ENCODE measurements around the gene AKAP13. TPM values are rescaled to one million over a fixed set of nuclear protein-coding genes. Genes with fewer than 3 reads are reported as not detected.

AKAP13 gene
- total RNA-seq, 1 donor from 2014 or later, result 73.8 TPM

DNA sequence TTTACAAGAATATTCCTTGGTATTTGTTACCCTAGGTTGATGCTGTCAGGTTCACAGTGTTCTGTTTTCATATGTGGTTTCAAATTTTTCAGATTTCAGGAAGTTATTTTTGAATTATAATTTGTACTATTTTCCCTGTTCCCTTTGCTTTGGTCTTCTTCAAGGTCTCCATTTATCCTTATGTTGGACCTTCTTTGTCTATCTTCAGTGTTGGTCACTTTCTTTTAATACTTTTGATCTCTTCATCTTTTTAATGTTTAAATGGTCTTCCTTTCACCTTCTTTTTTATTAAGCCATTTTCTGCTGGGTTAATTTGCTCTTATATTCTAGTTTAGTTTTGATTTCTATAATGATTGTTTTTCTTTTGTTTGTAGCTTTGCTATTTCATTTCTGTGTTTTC, 353.0 kb downstream of the AKAP13 start:
- H3K9ac ChIP-seq, result no peak overlapping the region
- H3K4me1 Mint-ChIP-seq, result peaks cover 3% of the 10 kb centered on the region
- H3K9me3 ChIP-seq (ENCODE audit: low read depth), result peaks cover 12% of the 10 kb centered on the region
- H3K27me3 Mint-ChIP-seq (ENCODE audit: insufficient read depth, low read depth), result no peaks in the 10 kb centered on the region
- H3K27me3 ChIP-seq, result no peaks in the 10 kb centered on the region
- H3K27ac ChIP-seq, result no peak overlapping the region
- no peak overlapping the region for H3K4me3 ChIP-seq
- H2AFZ ChIP-seq (replicated peaks), result no peak overlapping the region
- H3K79me2 ChIP-seq (ENCODE audit: low read depth), result no peaks in the 10 kb centered on the region
- H3K9me3 Mint-ChIP-seq, result peaks cover 23% of the 10 kb centered on the region
- no peaks in the 10 kb centered on the region for H4K20me1 ChIP-seq (ENCODE audit: low read depth)
- peaks cover 58% of the 10 kb centered on the region for H3K36me3 Mint-ChIP-seq
- H3K4me2 ChIP-seq, result no peak overlapping the region
- no peak overlapping the region for H3K4me3 Mint-ChIP-seq
- peaks cover 38% of the 10 kb centered on the region for H3K36me3 ChIP-seq
- H3K4me1 ChIP-seq, result no peaks in the 10 kb centered on the region
- TF ChIP-seq EZH2 (IDR thresholded peaks at IDR 0.05), result no peak
- no peak for DNase-seq (ENCODE audit: low spot score)
- H3K27ac Mint-ChIP-seq, result no peak overlapping the region
- peaks cover 6% of the 10 kb centered on the region for H3F3A ChIP-seq (ENCODE audit: low read depth)

DNA sequence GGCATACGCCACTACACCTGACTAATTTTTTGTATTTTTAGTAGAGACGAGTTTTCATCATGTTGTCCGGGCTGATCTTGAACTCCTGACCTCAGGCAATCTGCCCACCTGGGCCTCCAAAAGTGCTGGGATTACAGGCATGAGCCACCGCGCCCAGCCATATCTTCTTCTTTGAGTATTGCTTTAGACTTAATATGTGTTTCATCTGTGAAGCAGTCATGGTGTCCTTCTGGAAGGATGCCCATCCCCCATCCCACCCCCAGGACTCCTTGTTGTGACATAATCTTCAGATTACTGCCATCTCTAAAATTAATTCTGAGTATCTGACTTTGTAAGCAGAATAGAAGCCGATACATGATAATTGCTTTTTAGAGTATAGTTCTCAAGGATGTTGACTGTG, 356.7 kb downstream of the AKAP13 start:
- Histone ChIP-seq H3K4me2 (no peak overlapping the region), H3K4me1 (no peaks in the 10 kb centered on the region), H3K27me3 (no peaks in the 10 kb centered on the region), H2AFZ (replicated peaks) (no peak overlapping the region), H3F3A (ENCODE audit: low read depth) (no peaks in the 10 kb centered on the region), H3K36me3 (peaks cover 38% of the 10 kb centered on the region), H3K9me3 (ENCODE audit: low read depth) (peaks cover 12% of the 10 kb centered on the region), H3K79me2 (ENCODE audit: low read depth) (no peaks in the 10 kb centered on the region), H3K9ac (no peak overlapping the region), H4K20me1 (ENCODE audit: low read depth) (no peaks in the 10 kb centered on the region), H3K4me3 (no peak overlapping the region), H3K27ac (no peak overlapping the region)
- DNase-seq (ENCODE audit: low spot score), result no peak
- Mint-ChIP-seq H3K9me3 (peaks cover 20% of the 10 kb centered on the region), H3K4me1 (peaks cover 12% of the 10 kb centered on the region), H3K4me3 (no peak overlapping the region), H3K27me3 (ENCODE audit: insufficient read depth, low read depth) (no peaks in the 10 kb centered on the region), H3K27ac (no peak overlapping the region), H3K36me3 (peaks cover 59% of the 10 kb centered on the region)
- no peak for TF ChIP-seq EZH2phosphoT487 (IDR thresholded peaks at IDR 0.05)
- TF ChIP-seq, protein P1, sequence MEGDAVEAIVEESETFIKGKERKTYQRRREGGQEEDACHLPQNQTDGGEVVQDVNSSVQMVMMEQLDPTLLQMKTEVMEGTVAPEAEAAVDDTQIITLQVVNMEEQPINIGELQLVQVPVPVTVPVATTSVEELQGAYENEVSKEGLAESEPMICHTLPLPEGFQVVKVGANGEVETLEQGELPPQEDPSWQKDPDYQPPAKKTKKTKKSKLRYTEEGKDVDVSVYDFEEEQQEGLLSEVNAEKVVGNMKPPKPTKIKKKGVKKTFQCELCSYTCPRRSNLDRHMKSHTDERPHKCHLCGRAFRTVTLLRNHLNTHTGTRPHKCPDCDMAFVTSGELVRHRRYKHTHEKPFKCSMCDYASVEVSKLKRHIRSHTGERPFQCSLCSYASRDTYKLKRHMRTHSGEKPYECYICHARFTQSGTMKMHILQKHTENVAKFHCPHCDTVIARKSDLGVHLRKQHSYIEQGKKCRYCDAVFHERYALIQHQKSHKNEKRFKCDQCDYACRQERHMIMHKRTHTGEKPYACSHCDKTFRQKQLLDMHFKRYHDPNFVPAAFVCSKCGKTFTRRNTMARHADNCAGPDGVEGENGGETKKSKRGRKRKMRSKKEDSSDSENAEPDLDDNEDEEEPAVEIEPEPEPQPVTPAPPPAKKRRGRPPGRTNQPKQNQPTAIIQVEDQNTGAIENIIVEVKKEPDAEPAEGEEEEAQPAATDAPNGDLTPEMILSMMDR (IDR thresholded peaks at IDR 0.05), result no peak

DNA sequence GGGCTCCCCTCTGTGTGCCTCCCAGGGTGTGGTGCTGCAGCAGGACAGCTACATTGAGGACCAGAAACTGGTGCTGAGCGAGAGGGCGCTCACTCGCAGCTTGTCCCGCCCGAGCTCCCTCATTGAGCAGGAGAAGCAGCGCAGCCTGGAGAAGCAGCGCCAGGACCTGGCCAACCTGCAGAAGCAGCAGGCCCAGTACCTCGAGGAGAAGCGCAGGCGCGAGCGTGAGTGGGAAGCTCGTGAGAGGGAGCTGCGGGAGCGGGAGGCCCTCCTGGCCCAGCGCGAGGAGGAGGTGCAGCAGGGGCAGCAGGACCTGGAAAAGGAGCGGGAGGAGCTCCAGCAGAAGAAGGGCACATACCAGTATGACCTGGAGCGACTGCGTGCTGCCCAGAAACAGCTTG, 360.6 kb downstream of the AKAP13 start:
- Histone ChIP-seq H3K36me3 (peaks cover 15% of the 10 kb centered on the region), H3K9me3 (ENCODE audit: low read depth) (no peaks in the 10 kb centered on the region), H3F3A (ENCODE audit: low read depth) (no peaks in the 10 kb centered on the region), H2AFZ (replicated peaks) (no peak overlapping the region), H3K27ac (no peak overlapping the region), H3K4me3 (no peak overlapping the region), H3K79me2 (ENCODE audit: low read depth) (no peaks in the 10 kb centered on the region), H3K4me1 (no peaks in the 10 kb centered on the region), H3K27me3 (no peaks in the 10 kb centered on the region), H3K9ac (no peak overlapping the region), H4K20me1 (ENCODE audit: low read depth) (no peaks in the 10 kb centered on the region), H3K4me2 (no peak overlapping the region)
- Mint-ChIP-seq H3K4me1 (peaks cover 44% of the 10 kb centered on the region), H3K27ac (no peak overlapping the region), H3K4me3 (no peak overlapping the region), H3K9me3 (no peaks in the 10 kb centered on the region), H3K27me3 (ENCODE audit: insufficient read depth, low read depth) (peaks cover 2% of the 10 kb centered on the region), H3K36me3 (peaks cover 51% of the 10 kb centered on the region)
- DNase-seq (ENCODE audit: low spot score), result no peak
- TF ChIP-seq EZH2phosphoT487 (IDR thresholded peaks at IDR 0.05) (no peak), EZH2 (IDR thresholded peaks at IDR 0.05) (no peak)
- TF ChIP-seq, protein P1 (IDR thresholded peaks at IDR 0.05), result no peak

DNA sequence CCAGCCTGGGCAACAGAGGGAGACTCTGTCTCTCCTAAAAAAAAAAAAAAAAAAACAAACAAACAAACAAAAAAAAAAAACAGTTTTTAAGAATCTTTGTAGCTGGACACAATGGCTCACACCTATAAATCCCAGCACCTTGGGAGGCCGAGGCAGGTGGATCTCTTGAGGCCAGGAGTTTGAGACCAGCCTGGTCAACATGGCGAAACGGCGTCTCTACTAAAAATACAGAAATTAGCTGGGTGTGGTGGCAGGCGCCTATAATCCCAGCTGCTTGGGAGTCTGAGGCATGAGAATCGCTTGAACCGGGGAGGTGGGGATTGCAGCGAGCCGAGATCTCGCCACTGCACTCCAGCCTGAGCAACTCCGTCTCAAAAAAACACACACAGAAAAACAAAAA, 361.3 kb downstream of the AKAP13 start:
- Mint-ChIP-seq H3K4me1 (peaks cover 50% of the 10 kb centered on the region), H3K27me3 (ENCODE audit: insufficient read depth, low read depth) (peaks cover 4% of the 10 kb centered on the region), H3K9me3 (no peaks in the 10 kb centered on the region), H3K36me3 (peaks cover 54% of the 10 kb centered on the region), H3K4me3 (no peak overlapping the region), H3K27ac (no peak overlapping the region)
- no peak for DNase-seq (ENCODE audit: low spot score)
- H3K27ac ChIP-seq, result no peak overlapping the region
- H3K79me2 ChIP-seq (ENCODE audit: low read depth), result no peaks in the 10 kb centered on the region
- H2AFZ ChIP-seq (replicated peaks), result no peak overlapping the region
- H3K9me3 ChIP-seq (ENCODE audit: low read depth), result no peaks in the 10 kb centered on the region
- no peak overlapping the region for H3K4me3 ChIP-seq
- no peaks in the 10 kb centered on the region for H3K4me1 ChIP-seq
- no peaks in the 10 kb centered on the region for H3F3A ChIP-seq (ENCODE audit: low read depth)
- no peak overlapping the region for H3K9ac ChIP-seq
- TF ChIP-seq EZH2phosphoT487 (IDR thresholded peaks at IDR 0.05) (no peak), EZH2 (IDR thresholded peaks at IDR 0.05) (no peak)
- TF ChIP-seq, protein P1 (IDR thresholded peaks at IDR 0.05), result no peak
- H3K36me3 ChIP-seq, result peaks cover 15% of the 10 kb centered on the region
- H4K20me1 ChIP-seq (ENCODE audit: low read depth), result no peaks in the 10 kb centered on the region
- H3K27me3 ChIP-seq, result no peaks in the 10 kb centered on the region
- no peak overlapping the region for H3K4me2 ChIP-seq

Measured in neural progenitor cell (in vitro differentiated cells).